ENCODE results near the gene CDH4. TPM values are rescaled to one million over a fixed set of nuclear protein-coding genes. Genes with fewer than 3 reads are reported as not detected.

Gene CDH4
- total RNA-seq, 4 donors from 2014 or later: 0.71 to 4.2 (median 2.9) TPM

- no peak for DNase-seq (ENCODE audit: low spot score in 2 of 2)
- intact Hi-C loops (cut with DNase I; ENCODE audit: low total_unique reads): no loop called here
- 63 to 74% methylated on average over 7 of the region's 7 CpGs for WGBS, 2 donors
- TF ChIP-seq CTCF (IDR thresholded peaks at IDR 0.05) (no peak), POLR2A (IDR thresholded peaks at IDR 0.05) (no peak)
- no peak overlapping the region for H3K4me3 ChIP-seq (ENCODE audit: low read depth, poor library complexity, severe bottlenecking)
Measured at GRCh38 chr20:61378694-61379355, 126.8 kb downstream of the CDH4 start.

- H3K4me3 ChIP-seq (ENCODE audit: low read depth, poor library complexity, severe bottlenecking): no peak overlapping the region
- 54 to 63% methylated on average over 6 of the region's 6 CpGs for WGBS, 2 donors
- no peak for TF ChIP-seq CTCF (IDR thresholded peaks at IDR 0.05)
- no peak for TF ChIP-seq POLR2A (IDR thresholded peaks at IDR 0.05)
- intact Hi-C loops (cut with DNase I; ENCODE audit: low total_unique reads): no loop called here
- DNase-seq (ENCODE audit: low spot score in 2 of 2): no peak
Measured at GRCh38 chr20:61379898-61380544, 128.0 kb downstream of the CDH4 start.

GRCh38 chr20:61380545-61380915, 128.5 kb downstream of the CDH4 start:
- 37 to 44% methylated on average over 7 of the region's 7 CpGs for WGBS, 2 donors
- DNase-seq (ENCODE audit: low spot score in 2 of 2): no peak
- TF ChIP-seq POLR2A (IDR thresholded peaks at IDR 0.05) (no peak), CTCF (IDR thresholded peaks at IDR 0.05) (no peak)
- intact Hi-C loops (cut with DNase I; ENCODE audit: low total_unique reads): no loop called here
- H3K4me3 ChIP-seq (ENCODE audit: low read depth, poor library complexity, severe bottlenecking): no peak overlapping the region

- no peak overlapping the region for H3K4me3 ChIP-seq (ENCODE audit: low read depth, poor library complexity, severe bottlenecking)
- intact Hi-C loops (cut with DNase I; ENCODE audit: low total_unique reads): no loop called here
- TF ChIP-seq POLR2A (IDR thresholded peaks at IDR 0.05) (no peak), CTCF (IDR thresholded peaks at IDR 0.05) (no peak)
- 87 to 98% methylated on average over 3 of the region's 3 CpGs for WGBS, 2 donors
- DNase-seq (ENCODE audit: low spot score in 2 of 2): no peak
Measured at GRCh38 chr20:61382194-61382593, 130.1 kb downstream of the CDH4 start.

- no peak for DNase-seq (ENCODE audit: low spot score in 2 of 2)
- TF ChIP-seq CTCF (IDR thresholded peaks at IDR 0.05): no peak
- no peak for TF ChIP-seq POLR2A (IDR thresholded peaks at IDR 0.05)
- 73 to 83% methylated on average over 11 of the region's 11 CpGs for WGBS, 2 donors
- H3K4me3 ChIP-seq (ENCODE audit: low read depth, poor library complexity, severe bottlenecking): no peak overlapping the region
- intact Hi-C loops (cut with DNase I; ENCODE audit: low total_unique reads): no loop called here
Measured at GRCh38 chr20:61385296-61385695, 133.2 kb downstream of the CDH4 start.
